Stimulated activated CD4-positive, alpha-beta T cell treated with anti-CD3 and anti-CD28 coated beads, TNF-alpha, amount 100 ng/mL, for 1 hour (primary cell): ENCODE data around the gene RRAS.

ENCODE experiments used
- DNase-seq, 3 donors: peaks; one replicate each; pipeline ENCODE4 v3.0.0-alpha.2; 2020; ENCODE audit warnings: low read depth in 3 of 3, low spot score in 1 of 3

Gene RRAS

DNA sequence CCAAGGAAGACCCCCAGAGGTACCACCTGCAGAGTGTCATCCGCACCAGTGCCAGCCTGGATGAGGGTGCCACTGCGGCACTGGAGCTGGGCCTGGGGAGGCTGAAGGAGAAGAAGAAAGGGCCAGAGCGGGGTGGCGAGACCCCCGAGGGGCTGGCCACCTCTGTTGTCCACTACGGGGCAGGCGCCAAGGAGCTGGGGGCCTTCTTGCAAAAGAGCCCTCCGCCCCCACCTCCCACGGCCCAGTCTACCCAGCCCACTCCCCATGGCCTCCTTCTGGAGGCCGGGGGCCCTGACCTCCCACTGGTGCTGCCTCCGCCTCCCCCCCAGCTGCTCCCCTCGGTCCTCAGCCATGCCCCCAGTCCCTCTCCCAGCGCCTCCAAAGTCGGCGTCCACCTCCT is 43.5 kb downstream of the RRAS start:
- DNase-seq: no peak

DNA sequence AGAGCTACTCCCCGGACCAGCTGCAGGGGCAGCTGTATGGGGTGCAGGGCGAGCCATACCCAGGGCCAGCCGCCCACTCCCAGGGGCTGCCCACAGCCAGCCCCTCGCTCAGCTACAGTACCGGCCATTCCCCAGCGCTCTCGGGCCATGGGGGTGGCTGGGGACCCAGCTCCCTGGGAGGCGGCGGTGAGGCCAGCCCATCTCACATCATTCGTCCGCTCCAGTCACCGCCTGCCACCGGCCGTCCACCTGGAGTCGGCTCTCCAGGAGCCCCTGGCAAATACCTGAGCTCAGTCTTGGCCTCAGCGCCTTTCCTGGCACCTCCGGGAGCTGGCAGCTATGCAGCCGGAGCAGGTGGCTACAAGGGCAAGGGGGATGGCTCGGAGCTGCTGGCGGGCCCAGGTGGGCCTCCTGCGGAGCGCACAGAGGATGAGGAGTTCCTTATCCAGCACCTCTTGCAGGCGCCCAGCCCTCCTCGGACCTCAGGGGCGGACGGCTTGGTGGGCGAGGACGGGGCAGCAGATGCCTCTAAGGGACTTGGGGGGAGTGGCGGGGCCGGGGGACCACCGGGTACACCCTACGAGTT is 44.0 kb downstream of the RRAS start:
- DNase-seq: no peak

- DNase-seq: no peak
These were observed 44.7 kb downstream of the RRAS start for GRCh38 chr19:49594993-49595818.

GRCh38 chr19:49594157-49594992 is 45.6 kb downstream of the RRAS start:
- DNase-seq: no peak

DNA sequence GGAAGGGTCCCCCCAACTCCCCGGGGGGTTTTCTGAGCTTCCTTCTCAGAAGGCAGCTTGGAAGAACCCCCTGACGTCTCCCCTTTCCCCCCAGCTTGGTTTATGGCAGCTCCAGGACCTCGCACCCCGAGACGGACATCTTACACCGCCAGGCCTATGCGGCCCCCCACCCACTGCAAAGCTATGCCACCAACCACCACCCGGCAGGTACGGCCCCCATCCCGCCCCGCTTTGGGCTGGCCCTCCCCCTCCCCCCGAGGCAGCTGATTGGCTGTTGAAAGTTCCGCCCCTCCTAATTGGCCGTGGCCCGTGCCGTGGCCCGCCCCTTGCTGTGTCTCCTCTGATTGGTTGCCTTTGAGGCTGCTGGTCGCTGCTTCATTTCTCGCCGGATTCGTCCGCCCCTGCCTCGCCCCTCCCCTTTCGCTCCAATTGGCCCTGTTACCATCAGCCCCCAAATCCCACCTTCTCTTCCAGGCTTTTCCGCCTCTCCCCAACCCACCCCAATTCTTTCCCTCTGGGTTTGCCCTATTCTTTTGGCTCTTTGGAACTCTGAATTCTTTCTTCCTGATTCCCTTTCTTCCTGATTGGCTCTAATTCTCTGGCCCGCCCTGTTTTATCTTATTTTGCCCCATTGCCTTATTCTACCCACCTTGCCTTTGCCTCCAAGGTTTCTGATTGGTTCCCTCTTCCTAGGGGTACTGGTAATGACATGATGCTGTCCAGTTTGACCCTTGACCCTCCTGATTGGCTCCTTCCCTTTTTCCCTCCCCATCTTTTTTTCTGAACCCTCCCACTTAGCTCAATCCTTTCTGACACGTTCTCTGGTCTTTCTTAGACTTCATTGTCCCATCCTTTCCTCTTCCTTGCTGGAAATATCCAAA is 46.5 kb downstream of the RRAS start:
- DNase-seq: peak; percentile 75 to 87 (median 82)

- no peak for DNase-seq
These were observed 47.3 kb downstream of the RRAS start for GRCh38 chr19:49592486-49593232.

DNA sequence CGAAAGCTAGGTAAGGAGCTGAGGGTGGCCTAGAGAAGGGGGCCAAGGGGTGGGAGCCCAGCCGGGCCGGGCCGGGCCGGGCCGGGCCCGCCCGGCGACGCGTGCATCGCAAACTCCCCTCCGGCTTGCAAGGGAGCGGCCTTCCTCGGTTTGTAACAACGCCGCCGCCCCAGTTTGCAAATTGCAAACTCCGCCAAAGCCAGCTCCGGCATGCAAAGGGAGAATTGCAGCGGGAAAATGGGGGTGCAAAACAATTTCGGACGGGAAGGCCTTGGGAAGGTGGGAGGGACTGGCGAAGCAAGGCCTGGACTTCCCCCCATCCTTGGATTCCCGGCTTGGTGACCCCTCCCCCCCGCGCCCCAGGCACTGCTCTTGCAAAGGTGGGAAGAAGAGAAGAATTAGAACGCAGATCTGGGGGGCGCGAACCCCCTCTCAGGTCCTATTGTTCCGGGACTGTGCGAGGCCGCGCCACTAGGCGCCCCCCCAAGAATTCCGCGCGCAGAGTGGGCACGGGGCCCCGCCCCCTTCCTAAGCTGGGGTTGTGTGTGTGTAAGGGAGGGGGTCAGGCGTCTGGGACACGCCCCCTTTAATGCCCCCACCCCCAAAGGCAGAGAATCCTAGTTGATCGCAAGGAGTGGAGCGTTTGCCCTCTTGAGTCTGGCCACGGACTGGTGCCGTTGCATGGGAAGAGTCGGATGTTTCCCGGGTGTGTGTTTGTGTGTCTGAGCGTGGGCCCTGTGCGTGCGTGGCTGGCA is 48.0 kb downstream of the RRAS start:
- DNase-seq: peak in 1 of 3 donors; percentile 40

DNA sequence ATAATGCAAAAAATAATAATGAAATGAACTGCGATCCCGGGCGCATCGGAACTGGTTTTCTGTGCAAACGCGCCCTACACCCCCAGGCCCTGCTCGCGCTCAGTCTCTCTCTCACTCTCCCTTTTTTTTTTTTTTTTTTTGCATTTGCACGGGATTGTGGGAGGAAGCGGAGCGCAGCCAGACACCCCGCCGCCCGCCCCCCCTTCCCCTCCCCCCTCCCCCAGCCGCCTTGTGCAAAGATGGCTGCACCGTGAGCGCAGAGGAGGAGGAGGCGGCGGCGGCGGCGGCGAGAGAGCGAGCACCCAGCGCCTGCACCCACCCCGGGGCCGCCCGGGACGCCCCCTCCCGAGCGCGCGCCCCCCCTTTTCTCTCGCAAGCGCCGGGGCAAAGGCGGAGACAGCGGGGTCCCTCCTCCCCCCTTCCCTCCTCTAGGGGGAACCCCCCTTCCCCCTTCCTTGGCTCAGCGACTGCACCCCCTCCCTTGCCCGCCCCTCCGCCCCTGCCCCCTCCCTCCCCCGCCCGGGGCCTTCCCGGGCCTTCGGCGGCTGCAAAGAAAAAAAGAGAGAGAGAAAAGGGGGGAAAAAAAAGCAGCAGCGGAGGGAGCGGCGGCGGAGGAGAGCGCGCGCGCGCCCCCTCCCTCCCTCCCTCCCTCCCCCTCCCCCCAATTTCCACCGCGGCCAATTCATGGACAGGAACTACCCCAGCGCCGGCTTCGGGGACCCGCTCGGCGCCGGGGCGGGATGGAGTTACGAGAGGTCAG is 48.8 kb downstream of the RRAS start, which contains the start of gene PRR12:
Gene PRR12 (plus strand): TSS at position 212 of the 760 bp plus-strand sequence. CDS start 473 bp downstream, at position 685.
- DNase-seq: peak; percentile 31 to 62 (median 61)

DNA sequence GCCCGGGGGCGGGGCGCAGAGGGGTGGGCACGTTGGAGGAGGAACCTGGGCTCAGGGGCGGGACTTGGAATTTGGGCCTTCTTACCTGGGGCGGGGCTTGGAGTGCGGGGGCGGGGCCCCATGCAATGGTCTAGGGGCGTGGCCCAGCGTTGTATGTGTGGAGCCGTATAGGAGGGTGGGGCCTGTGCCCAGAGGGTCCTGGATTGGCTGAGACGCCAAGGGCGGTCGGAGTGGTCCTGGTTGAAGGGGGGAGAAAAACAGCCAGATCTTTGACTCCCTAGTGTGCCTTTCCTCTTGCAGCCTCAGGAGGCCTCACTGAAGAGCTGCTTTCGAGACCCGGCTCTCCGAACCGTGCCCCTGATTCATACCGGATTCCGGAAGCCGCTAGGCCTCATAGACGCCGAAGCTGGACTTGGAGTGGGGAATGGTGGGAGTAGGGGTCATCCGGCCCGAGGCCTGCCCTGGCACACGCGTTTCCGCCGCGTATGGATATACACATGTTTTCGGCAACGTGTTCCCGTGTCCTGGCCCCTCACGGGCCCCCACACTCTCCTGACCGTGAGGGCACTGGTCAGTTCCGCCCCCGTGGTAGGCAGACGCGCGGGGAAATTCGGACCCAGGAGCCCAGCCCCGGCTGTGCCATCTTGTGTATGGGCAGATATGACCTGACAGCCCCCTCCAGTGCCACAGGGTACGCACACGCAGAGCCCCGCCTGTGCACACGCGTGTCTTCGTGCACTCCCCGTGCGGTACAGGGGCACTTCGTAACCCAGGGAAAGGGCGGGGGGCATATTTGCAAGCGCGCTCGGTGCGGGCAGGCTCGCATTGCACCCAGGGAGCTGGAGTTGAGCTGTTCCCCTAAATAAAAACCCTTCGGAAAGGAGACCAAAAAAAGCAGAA is 49.6 kb downstream of the RRAS start:
- DNase-seq: peak; percentile 80 to 92 (median 88)

GRCh38 chr19:49589502-49589905 is 50.4 kb downstream of the RRAS start:
- DNase-seq: no peak

GRCh38 chr19:49588365-49589122 is 51.4 kb downstream of the RRAS start:
- DNase-seq: no peak

GRCh38 chr19:49587227-49587626 is 52.7 kb downstream of the RRAS start:
- DNase-seq: no peak
